ENCODE results near the gene ALDH3B2. TPM values are rescaled to one million over a fixed set of nuclear protein-coding genes. Genes with fewer than 3 reads are reported as not detected.

ALDH3B2 gene
- total RNA-seq, 1 experiment from 2014 or later: 0.13 TPM

DNA sequence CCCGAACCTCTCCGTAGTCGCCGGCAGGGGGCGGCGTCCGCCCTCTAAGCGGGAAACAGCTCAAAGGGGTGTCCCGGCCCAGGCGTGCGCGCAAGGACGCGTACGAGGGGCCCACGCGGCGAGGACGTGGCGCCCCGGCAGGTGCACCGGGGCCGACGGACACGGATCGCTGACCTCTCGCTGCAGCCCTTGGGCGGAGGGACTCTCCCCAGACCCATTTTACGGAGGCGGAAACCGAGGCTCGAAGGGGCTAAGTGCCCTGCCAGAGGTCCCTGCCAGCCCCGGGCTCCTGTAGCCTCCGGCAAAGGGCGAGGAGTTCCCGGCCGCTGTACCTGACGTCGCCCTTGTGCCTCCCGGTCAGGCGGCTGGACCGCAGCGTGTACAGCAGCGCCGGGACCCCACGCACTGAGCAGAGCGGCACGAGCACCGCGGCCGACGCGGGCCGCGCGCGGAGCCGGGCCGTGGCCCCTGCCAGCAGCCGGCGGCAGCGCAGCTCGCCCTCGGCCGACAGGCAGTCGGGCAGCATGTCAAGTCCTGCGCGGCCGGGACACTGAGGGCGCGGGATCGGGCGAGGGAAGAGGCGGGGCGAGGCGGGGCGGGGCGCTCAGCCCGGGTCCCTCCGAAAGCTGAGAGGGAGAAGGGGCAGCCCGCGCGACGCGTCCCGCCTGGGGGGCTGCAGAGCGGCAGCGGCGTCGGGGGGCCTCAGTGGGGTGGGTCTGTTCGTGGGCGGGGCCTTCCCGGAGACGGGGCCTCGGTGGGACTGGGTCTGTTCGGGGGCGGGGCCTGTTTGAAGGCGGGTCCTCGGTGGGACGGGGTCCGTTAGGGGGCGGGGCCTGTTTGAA lies 44.8 kb downstream of the ALDH3B2 start, which contains the start of gene NUDT8:
TSS of gene NUDT8 (minus strand) at position 552 of the 842 bp plus-strand sequence. CDS start at position 526, 26 bp downstream.
- peak within 1 kb of the TSS; percentile 79 for H3K4me3 Mint-ChIP-seq
- no peaks in the 10 kb centered on the region; the same call in 1 of the 2 replicates for H3K27me3 Mint-ChIP-seq (ENCODE audit: low read depth)
- peaks cover 25% of the 10 kb centered on the region for H3K36me3 Mint-ChIP-seq
- DNase-seq (ENCODE audit: low spot score) (peak; percentile 99), ATAC-seq (peak; percentile 66)
- CTCF ChIA-PET: interaction anchor here (0.5 to 5.3 kb wide), 47 partner anchors 9 to 538 kb away, joined by 3 to 200 read pairs (median 6); partner anchors contain the start of genes ACY3, ALDH3B2, ANKRD13D and GSTP1
- POLR2A ChIA-PET: interaction anchor here (0.6 to 3.4 kb wide), 9 partner anchors 9 to 276 kb away, joined by 3 to 13 read pairs (median 4); partner anchors contain the start of genes GSTP1 and POLD4
- H3K9me3 Mint-ChIP-seq: peaks cover 10% of the 10 kb centered on the region; the same call in 1 of the 2 replicates
- H3K4me1 Mint-ChIP-seq: peaks cover 29% of the 10 kb centered on the region
- peak within 1 kb of the TSS; percentile 89 for H3K27ac Mint-ChIP-seq
- no peak for TF ChIP-seq IRF2 (CRISPR knock-in tag; IDR thresholded peaks at IDR 0.05; ENCODE audit: borderline replicate concordance, low read depth)
- TF ChIP-seq, protein P1, sequence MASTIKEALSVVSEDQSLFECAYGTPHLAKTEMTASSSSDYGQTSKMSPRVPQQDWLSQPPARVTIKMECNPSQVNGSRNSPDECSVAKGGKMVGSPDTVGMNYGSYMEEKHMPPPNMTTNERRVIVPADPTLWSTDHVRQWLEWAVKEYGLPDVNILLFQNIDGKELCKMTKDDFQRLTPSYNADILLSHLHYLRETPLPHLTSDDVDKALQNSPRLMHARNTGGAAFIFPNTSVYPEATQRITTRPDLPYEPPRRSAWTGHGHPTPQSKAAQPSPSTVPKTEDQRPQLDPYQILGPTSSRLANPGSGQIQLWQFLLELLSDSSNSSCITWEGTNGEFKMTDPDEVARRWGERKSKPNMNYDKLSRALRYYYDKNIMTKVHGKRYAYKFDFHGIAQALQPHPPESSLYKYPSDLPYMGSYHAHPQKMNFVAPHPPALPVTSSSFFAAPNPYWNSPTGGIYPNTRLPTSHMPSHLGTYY (CRISPR knock-in tag; IDR thresholded peaks at IDR 0.05): peak; percentile 89
- TF ChIP-seq, protein P2, sequence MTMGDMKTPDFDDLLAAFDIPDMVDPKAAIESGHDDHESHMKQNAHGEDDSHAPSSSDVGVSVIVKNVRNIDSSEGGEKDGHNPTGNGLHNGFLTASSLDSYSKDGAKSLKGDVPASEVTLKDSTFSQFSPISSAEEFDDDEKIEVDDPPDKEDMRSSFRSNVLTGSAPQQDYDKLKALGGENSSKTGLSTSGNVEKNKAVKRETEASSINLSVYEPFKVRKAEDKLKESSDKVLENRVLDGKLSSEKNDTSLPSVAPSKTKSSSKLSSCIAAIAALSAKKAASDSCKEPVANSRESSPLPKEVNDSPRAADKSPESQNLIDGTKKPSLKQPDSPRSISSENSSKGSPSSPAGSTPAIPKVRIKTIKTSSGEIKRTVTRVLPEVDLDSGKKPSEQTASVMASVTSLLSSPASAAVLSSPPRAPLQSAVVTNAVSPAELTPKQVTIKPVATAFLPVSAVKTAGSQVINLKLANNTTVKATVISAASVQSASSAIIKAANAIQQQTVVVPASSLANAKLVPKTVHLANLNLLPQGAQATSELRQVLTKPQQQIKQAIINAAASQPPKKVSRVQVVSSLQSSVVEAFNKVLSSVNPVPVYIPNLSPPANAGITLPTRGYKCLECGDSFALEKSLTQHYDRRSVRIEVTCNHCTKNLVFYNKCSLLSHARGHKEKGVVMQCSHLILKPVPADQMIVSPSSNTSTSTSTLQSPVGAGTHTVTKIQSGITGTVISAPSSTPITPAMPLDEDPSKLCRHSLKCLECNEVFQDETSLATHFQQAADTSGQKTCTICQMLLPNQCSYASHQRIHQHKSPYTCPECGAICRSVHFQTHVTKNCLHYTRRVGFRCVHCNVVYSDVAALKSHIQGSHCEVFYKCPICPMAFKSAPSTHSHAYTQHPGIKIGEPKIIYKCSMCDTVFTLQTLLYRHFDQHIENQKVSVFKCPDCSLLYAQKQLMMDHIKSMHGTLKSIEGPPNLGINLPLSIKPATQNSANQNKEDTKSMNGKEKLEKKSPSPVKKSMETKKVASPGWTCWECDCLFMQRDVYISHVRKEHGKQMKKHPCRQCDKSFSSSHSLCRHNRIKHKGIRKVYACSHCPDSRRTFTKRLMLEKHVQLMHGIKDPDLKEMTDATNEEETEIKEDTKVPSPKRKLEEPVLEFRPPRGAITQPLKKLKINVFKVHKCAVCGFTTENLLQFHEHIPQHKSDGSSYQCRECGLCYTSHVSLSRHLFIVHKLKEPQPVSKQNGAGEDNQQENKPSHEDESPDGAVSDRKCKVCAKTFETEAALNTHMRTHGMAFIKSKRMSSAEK (CRISPR knock-in tag; IDR thresholded peaks at IDR 0.05; ENCODE audit: borderline replicate concordance): no peak
- TF ChIP-seq NFE2L1 (CRISPR knock-in tag; IDR thresholded peaks at IDR 0.05): no peak; the same call in 1 of the 2 replicates
- peak; percentile 81; the same call in 1 of the 2 replicates for TF ChIP-seq TCF7 (CRISPR knock-in tag; IDR thresholded peaks at IDR 0.05; ENCODE audit: low read depth)
- no peak for TF ChIP-seq JAZF1 (CRISPR knock-in tag; IDR thresholded peaks at IDR 0.05)
- TF ChIP-seq, protein P3, sequence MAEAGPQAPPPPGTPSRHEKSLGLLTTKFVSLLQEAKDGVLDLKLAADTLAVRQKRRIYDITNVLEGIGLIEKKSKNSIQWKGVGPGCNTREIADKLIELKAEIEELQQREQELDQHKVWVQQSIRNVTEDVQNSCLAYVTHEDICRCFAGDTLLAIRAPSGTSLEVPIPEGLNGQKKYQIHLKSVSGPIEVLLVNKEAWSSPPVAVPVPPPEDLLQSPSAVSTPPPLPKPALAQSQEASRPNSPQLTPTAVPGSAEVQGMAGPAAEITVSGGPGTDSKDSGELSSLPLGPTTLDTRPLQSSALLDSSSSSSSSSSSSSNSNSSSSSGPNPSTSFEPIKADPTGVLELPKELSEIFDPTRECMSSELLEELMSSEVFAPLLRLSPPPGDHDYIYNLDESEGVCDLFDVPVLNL (CRISPR knock-in tag; IDR thresholded peaks at IDR 0.05; ENCODE audit: borderline replicate concordance, low read depth): no peak
- TF ChIP-seq RORB (CRISPR knock-in tag; IDR thresholded peaks at IDR 0.05): no peak
- no peak for TF ChIP-seq ZNF317 (CRISPR knock-in tag; IDR thresholded peaks at IDR 0.05; ENCODE audit: borderline replicate concordance, low read depth)
- TF ChIP-seq FOXP1 (CRISPR knock-in tag; IDR thresholded peaks at IDR 0.05; ENCODE audit: borderline replicate concordance): peak; percentile 75; the same call in 1 of the 2 replicates
- no peak for TF ChIP-seq ZNF232 (CRISPR knock-in tag; IDR thresholded peaks at IDR 0.05)
- TF ChIP-seq, protein P4, sequence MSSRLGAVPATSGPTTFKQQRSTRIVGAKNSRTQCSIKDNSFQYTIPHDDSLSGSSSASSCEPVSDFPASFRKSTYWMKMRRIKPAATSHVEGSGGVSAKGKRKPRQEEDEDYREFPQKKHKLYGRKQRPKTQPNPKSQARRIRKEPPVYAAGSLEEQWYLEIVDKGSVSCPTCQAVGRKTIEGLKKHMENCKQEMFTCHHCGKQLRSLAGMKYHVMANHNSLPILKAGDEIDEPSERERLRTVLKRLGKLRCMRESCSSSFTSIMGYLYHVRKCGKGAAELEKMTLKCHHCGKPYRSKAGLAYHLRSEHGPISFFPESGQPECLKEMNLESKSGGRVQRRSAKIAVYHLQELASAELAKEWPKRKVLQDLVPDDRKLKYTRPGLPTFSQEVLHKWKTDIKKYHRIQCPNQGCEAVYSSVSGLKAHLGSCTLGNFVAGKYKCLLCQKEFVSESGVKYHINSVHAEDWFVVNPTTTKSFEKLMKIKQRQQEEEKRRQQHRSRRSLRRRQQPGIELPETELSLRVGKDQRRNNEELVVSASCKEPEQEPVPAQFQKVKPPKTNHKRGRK (CRISPR knock-in tag; IDR thresholded peaks at IDR 0.05; ENCODE audit: borderline replicate concordance): no peak
- TF ChIP-seq, protein P5, sequence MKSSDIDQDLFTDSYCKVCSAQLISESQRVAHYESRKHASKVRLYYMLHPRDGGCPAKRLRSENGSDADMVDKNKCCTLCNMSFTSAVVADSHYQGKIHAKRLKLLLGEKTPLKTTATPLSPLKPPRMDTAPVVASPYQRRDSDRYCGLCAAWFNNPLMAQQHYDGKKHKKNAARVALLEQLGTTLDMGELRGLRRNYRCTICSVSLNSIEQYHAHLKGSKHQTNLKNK (CRISPR knock-in tag; IDR thresholded peaks at IDR 0.05): no peak
- peak; percentile 23; the same call in 1 of the 2 replicates for TF ChIP-seq KAT7 (CRISPR knock-in tag; IDR thresholded peaks at IDR 0.05; ENCODE audit: borderline replicate concordance)
- TF ChIP-seq, protein P6, sequence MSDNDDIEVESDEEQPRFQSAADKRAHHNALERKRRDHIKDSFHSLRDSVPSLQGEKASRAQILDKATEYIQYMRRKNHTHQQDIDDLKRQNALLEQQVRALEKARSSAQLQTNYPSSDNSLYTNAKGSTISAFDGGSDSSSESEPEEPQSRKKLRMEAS (CRISPR knock-in tag; IDR thresholded peaks at IDR 0.05): peak; percentile 82
- TF ChIP-seq, protein P7, sequence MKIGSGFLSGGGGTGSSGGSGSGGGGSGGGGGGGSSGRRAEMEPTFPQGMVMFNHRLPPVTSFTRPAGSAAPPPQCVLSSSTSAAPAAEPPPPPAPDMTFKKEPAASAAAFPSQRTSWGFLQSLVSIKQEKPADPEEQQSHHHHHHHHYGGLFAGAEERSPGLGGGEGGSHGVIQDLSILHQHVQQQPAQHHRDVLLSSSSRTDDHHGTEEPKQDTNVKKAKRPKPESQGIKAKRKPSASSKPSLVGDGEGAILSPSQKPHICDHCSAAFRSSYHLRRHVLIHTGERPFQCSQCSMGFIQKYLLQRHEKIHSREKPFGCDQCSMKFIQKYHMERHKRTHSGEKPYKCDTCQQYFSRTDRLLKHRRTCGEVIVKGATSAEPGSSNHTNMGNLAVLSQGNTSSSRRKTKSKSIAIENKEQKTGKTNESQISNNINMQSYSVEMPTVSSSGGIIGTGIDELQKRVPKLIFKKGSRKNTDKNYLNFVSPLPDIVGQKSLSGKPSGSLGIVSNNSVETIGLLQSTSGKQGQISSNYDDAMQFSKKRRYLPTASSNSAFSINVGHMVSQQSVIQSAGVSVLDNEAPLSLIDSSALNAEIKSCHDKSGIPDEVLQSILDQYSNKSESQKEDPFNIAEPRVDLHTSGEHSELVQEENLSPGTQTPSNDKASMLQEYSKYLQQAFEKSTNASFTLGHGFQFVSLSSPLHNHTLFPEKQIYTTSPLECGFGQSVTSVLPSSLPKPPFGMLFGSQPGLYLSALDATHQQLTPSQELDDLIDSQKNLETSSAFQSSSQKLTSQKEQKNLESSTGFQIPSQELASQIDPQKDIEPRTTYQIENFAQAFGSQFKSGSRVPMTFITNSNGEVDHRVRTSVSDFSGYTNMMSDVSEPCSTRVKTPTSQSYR (CRISPR knock-in tag; IDR thresholded peaks at IDR 0.05): no peak
- TF ChIP-seq ZBTB21 (CRISPR knock-in tag; IDR thresholded peaks at IDR 0.05; ENCODE audit: borderline replicate concordance): no peak
- TF ChIP-seq, protein P8, sequence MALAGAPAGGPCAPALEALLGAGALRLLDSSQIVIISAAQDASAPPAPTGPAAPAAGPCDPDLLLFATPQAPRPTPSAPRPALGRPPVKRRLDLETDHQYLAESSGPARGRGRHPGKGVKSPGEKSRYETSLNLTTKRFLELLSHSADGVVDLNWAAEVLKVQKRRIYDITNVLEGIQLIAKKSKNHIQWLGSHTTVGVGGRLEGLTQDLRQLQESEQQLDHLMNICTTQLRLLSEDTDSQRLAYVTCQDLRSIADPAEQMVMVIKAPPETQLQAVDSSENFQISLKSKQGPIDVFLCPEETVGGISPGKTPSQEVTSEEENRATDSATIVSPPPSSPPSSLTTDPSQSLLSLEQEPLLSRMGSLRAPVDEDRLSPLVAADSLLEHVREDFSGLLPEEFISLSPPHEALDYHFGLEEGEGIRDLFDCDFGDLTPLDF (CRISPR knock-in tag; IDR thresholded peaks at IDR 0.05): 0 out of 2 replicates have a peak, but pooled peaks have one; percentile 61
- TF ChIP-seq NR2C2 (CRISPR knock-in tag; IDR thresholded peaks at IDR 0.05): no peak
